ENCODE results near the gene RRAGD. TPM values are rescaled to one million over a fixed set of nuclear protein-coding genes. Genes with fewer than 3 reads are reported as not detected.

Gene RRAGD
- total and polyA plus RNA-seq, 2 donors from 2014 or later = 31.5 to 51.6 TPM

DNA sequence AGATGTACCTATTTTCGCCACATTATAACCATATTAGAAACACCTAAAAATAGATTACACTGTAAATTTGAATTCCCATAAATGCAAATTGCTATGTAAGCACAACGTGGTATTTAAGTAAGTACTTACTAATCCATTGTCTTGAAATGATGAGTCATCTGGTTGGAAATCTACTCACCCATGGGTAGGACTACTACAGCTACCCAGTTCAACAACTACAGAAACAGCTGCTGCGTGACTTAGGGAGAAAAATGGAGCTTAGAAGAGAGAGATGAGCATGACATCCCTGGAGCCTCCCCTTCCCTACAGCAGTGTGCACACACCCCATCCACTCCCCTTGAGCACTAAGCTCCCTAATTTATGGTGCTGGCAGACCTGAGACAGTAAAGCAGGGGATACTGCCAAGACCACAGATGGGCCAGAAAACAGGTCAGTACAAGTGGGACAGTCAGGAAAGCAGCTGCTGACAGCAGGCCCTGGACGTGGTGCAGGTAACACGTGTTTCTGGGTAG is 26.9 kb downstream of the RRAGD start:
- DNase-seq (no peak), FAIRE-seq (no peak)
- Histone ChIP-seq H3K4me3 (ENCODE audit: low read length in 3 of 3) (no peak overlapping the region), H3K4me1 (ENCODE audit: control insufficient read depth in 2 of 3, insufficient read depth in 2 of 3, low read depth in 1 of 3, low read length in 3 of 3) (no peaks in the 10 kb centered on the region), H3K27me3 (ENCODE audit: control insufficient read depth, insufficient read depth, low read length) (no peaks in the 10 kb centered on the region), H3K9ac (ENCODE audit: low read length in 3 of 3) (no peak overlapping the region), H3K36me3 (ENCODE audit: control insufficient read depth in 2 of 3, insufficient read depth in 3 of 3, low read length in 3 of 3) (no peaks in the 10 kb centered on the region), H3K9me3 (ENCODE audit: control insufficient read depth in 2 of 3, insufficient read depth in 1 of 3, low read length in 3 of 3) (no peaks in the 10 kb centered on the region), H3K27ac (ENCODE audit: low read depth in 2 of 2, low read length in 2 of 2) (no peak overlapping the region)
- intact Hi-C loops (cut with DNase I) = no loop called here
- TF ChIP-seq, protein P1, sequence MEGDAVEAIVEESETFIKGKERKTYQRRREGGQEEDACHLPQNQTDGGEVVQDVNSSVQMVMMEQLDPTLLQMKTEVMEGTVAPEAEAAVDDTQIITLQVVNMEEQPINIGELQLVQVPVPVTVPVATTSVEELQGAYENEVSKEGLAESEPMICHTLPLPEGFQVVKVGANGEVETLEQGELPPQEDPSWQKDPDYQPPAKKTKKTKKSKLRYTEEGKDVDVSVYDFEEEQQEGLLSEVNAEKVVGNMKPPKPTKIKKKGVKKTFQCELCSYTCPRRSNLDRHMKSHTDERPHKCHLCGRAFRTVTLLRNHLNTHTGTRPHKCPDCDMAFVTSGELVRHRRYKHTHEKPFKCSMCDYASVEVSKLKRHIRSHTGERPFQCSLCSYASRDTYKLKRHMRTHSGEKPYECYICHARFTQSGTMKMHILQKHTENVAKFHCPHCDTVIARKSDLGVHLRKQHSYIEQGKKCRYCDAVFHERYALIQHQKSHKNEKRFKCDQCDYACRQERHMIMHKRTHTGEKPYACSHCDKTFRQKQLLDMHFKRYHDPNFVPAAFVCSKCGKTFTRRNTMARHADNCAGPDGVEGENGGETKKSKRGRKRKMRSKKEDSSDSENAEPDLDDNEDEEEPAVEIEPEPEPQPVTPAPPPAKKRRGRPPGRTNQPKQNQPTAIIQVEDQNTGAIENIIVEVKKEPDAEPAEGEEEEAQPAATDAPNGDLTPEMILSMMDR (IDR thresholded peaks at IDR 0.05; ENCODE audit: borderline replicate concordance, extremely low read depth, insufficient read depth) = no peak

DNA sequence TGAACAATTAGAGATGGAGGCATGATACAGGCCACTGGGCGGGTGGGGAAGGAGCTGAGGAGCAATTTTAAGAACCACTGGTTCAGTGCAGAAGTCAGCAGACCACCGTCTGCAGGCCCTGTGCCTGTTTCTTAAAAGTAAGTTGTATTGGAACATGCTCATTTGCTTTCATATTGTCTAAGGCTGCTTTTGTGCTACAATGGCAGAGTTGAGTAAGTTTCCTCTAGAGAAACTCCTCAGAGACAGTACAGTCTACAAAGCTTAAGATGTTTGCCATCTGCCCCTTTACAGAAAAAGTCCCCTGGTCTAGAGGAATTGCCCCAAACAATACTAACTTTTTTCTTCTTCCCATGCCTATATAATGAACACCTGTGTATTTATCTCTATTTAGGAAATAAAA is 31.0 kb downstream of the RRAGD start:
- no peak for FAIRE-seq

DNA sequence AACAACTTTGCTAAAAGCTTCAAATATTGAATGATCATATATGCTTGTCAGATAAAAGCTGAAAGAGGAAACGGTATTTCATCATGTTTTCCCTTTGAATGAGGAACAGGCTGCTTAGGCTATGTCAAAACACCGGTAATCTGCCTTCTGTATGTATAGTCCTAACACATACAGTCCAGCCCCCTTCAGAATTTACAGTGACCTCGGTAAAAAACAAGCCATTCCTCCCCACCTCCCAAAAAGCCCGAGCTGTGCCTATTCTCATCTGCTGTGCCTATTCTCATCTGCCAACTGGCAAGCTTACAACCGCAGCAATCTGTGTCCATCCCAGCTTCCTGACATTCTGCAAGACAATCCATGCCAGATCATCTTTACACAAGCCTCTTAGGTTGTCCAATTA is 32.8 kb downstream of the RRAGD start:
- DNase-seq (no peak), FAIRE-seq (no peak)
- intact Hi-C loops (cut with DNase I) = no loop called here
- peaks cover 0 to 5% (median 4%) of the 10 kb centered on the region in 3 donors for H3K4me1 ChIP-seq (ENCODE audit: control insufficient read depth in 2 of 3, insufficient read depth in 2 of 3, low read depth in 1 of 3, low read length in 3 of 3)
- H3K36me3 ChIP-seq (ENCODE audit: control insufficient read depth in 2 of 3, insufficient read depth in 3 of 3, low read length in 3 of 3) = no peaks in the 10 kb centered on the region
- H3K9ac ChIP-seq (ENCODE audit: low read length in 3 of 3) = no peak overlapping the region
- H3K9me3 ChIP-seq (ENCODE audit: control insufficient read depth in 2 of 3, insufficient read depth in 1 of 3, low read length in 3 of 3) = no peaks in the 10 kb centered on the region
- TF ChIP-seq, protein P1 (IDR thresholded peaks at IDR 0.05; ENCODE audit: borderline replicate concordance, extremely low read depth, insufficient read depth) = no peak
- no peaks in the 10 kb centered on the region for H3K27me3 ChIP-seq (ENCODE audit: control insufficient read depth, insufficient read depth, low read length)
- H3K4me3 ChIP-seq (ENCODE audit: low read length in 3 of 3) = no peak overlapping the region
- no peak overlapping the region for H3K27ac ChIP-seq (ENCODE audit: low read depth in 2 of 2, low read length in 2 of 2)

More for the DNA sequence above, 31.0 kb downstream of the RRAGD start:
- H3K9ac ChIP-seq (ENCODE audit: low read length in 3 of 3) = no peak overlapping the region
- H3K27me3 ChIP-seq (ENCODE audit: control insufficient read depth, insufficient read depth, low read length) = no peaks in the 10 kb centered on the region
- no peak overlapping the region for H3K27ac ChIP-seq (ENCODE audit: low read depth in 2 of 2, low read length in 2 of 2)
- no peaks in the 10 kb centered on the region for H3K4me1 ChIP-seq (ENCODE audit: control insufficient read depth in 2 of 3, insufficient read depth in 2 of 3, low read depth in 1 of 3, low read length in 3 of 3)
- no peaks in the 10 kb centered on the region for H3K36me3 ChIP-seq (ENCODE audit: control insufficient read depth in 2 of 3, insufficient read depth in 3 of 3, low read length in 3 of 3)
- no peak overlapping the region for H3K4me3 ChIP-seq (ENCODE audit: low read length in 3 of 3)
- intact Hi-C loops (cut with DNase I) = no loop called here
- no peak for DNase-seq
- no peaks in the 10 kb centered on the region for H3K9me3 ChIP-seq (ENCODE audit: control insufficient read depth in 2 of 3, insufficient read depth in 1 of 3, low read length in 3 of 3)
- TF ChIP-seq, protein P1 (IDR thresholded peaks at IDR 0.05; ENCODE audit: borderline replicate concordance, extremely low read depth, insufficient read depth) = no peak

DNA sequence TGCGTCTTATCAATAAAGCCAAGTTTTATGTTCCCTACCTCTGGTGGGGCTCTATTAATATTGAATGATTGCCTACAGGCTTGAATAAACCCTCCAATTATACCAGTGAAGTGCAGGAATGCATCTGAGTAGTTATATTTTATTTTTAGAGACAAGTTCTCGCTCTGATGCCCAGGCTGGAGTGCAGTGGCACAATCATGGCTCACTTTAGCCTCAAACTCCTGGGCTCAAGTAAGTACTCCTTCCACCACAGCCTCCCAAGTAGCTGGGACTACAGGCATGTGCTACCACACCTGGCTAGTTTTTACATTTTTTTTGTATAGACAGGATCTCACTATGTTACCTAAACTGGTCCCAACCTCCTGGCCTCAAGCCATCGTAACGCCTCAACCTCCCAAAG is 33.4 kb downstream of the RRAGD start:
- Histone ChIP-seq H3K27ac (ENCODE audit: low read depth in 2 of 2, low read length in 2 of 2) (no peak overlapping the region), H3K4me3 (ENCODE audit: low read length in 3 of 3) (no peak overlapping the region), H3K27me3 (ENCODE audit: control insufficient read depth, insufficient read depth, low read length) (no peaks in the 10 kb centered on the region), H3K9me3 (ENCODE audit: control insufficient read depth in 2 of 3, insufficient read depth in 1 of 3, low read length in 3 of 3) (no peaks in the 10 kb centered on the region), H3K36me3 (ENCODE audit: control insufficient read depth in 2 of 3, insufficient read depth in 3 of 3, low read length in 3 of 3) (no peaks in the 10 kb centered on the region), H3K4me1 (ENCODE audit: control insufficient read depth in 2 of 3, insufficient read depth in 2 of 3, low read depth in 1 of 3, low read length in 3 of 3) (peaks cover 0 to 5% (median 4%) of the 10 kb centered on the region in 3 donors), H3K9ac (ENCODE audit: low read length in 3 of 3) (no peak overlapping the region)
- TF ChIP-seq, protein P1 (IDR thresholded peaks at IDR 0.05; ENCODE audit: borderline replicate concordance, extremely low read depth, insufficient read depth) = no peak
- intact Hi-C loops (cut with DNase I) = no loop called here
- FAIRE-seq = no peak
- no peak for DNase-seq

Data from kidney (tissue), 14 donors.